Common myeloid progenitor, CD34-positive (primary cell): Measurements from ENCODE around the gene GID8. TPM values are rescaled to one million over a fixed set of nuclear protein-coding genes. Genes with fewer than 3 reads are reported as not detected.

Source experiments
- CTCF ChIA-PET: fragments of 350-600 bp; sonication (Branson Sonifier 250); formaldehyde crosslinking; loops from one replicate; lab custom pipeline; 2021; ENCODE audit warnings: antibody characterized with exemption; lab: Charles Lee
- POLR2A ChIA-PET: fragments of 350-600 bp; sonication (Branson Sonifier 250); formaldehyde crosslinking; loops from one replicate; lab custom pipeline; 2021; ENCODE audit warnings: antibody characterized with exemption; lab: Charles Lee
- DNase-seq, 3 donors: peaks; one replicate each; pipeline versions ENCODE4 v3.0.0 to v3.0.0-alpha.2; 2013
- H3K27ac ChIP-seq, 2 experiments: 1 replicate in 1 of 2; 2 replicates in 1 of 2; pipeline ENCODE4 v1.7.0; 2013; ENCODE audit warnings: inconsistent platforms in 2 of 2, low read length in 2 of 2, mild to moderate bottlenecking in 2 of 2, low read depth in 1 of 2, moderate library complexity in 1 of 2; ENCODE audit not compliant: severe bottlenecking in 2 of 2, insufficient read depth in 1 of 2, poor library complexity in 1 of 2
- H3K27me3 ChIP-seq, 5 experiments: replicated peaks in 2 of 5; 1 replicate in 3 of 5; 2 replicates in 2 of 5; pipeline versions ENCODE4 v1.6.1 to v1.7.0; 2013; ENCODE audit warnings: low read length in 4 of 5, mild to moderate bottlenecking in 2 of 5, moderate library complexity in 2 of 5, inconsistent platforms in 1 of 5; ENCODE audit not compliant: insufficient read depth in 5 of 5, control insufficient read depth in 4 of 5
- H3K36me3 ChIP-seq, 4 experiments: 1 replicate in 2 of 4; 2 replicates in 2 of 4; pipeline versions ENCODE4 v1.6.1 to v1.7.0; 2013; ENCODE audit warnings: low read length in 3 of 4, control low read depth in 1 of 4, mild to moderate bottlenecking in 1 of 4; ENCODE audit not compliant: control insufficient read depth in 4 of 4, insufficient read depth in 4 of 4
- H3K4me1 ChIP-seq, 4 experiments: 1 replicate in 3 of 4; 2 replicates in 1 of 4; pipeline versions ENCODE4 v1.6.1 to v1.7.1; 2013; ENCODE audit warnings: low read length in 3 of 4, mild to moderate bottlenecking in 3 of 4, control low read depth in 1 of 4, inconsistent platforms in 1 of 4, moderate library complexity in 1 of 4; ENCODE audit not compliant: control insufficient read depth in 4 of 4, insufficient read depth in 4 of 4; ENCODE audit errors: control extremely low read depth in 1 of 4
- H3K4me3 ChIP-seq, 7 experiments: 1 replicate in 4 of 7; 2 replicates in 3 of 7; pipeline versions ENCODE4 v1.5.1 to v1.7.0; 2013; ENCODE audit warnings: mild to moderate bottlenecking in 7 of 7, low read length in 6 of 7, moderate library complexity in 6 of 7, inconsistent platforms in 2 of 7, low read depth in 2 of 7, control low read depth in 1 of 7; ENCODE audit not compliant: insufficient read depth in 4 of 7, control insufficient read depth in 1 of 7; ENCODE audit errors: extremely low read depth in 1 of 7
- H3K9me3 ChIP-seq, 5 experiments: 1 replicate in 4 of 5; 2 replicates in 1 of 5; pipeline versions ENCODE4 v1.6.1 to v1.7.1; 2013; ENCODE audit warnings: low read length in 4 of 5, mild to moderate bottlenecking in 2 of 5, inconsistent platforms in 1 of 5, low read depth in 1 of 5, moderate library complexity in 1 of 5; ENCODE audit not compliant: control insufficient read depth in 4 of 5, insufficient read depth in 2 of 5; ENCODE audit errors: control extremely low read depth in 1 of 5
- WGBS: methylation state at CpG from one replicate; pipeline ENCODE4 v1.1.5; 2013; ENCODE audit not compliant: insufficient coverage; 5-methylcytosine and 5-hydroxymethylcytosine counted together
- polyA plus RNA-seq: library from polyadenylated mRNA; unstranded; fragments of 120-200 nt; gene quantifications from one replicate; pipeline ENCODE4 v1.2.1, GENCODE V29; 2013

Gene GID8
- polyA plus RNA-seq = 28.9 TPM

DNA sequence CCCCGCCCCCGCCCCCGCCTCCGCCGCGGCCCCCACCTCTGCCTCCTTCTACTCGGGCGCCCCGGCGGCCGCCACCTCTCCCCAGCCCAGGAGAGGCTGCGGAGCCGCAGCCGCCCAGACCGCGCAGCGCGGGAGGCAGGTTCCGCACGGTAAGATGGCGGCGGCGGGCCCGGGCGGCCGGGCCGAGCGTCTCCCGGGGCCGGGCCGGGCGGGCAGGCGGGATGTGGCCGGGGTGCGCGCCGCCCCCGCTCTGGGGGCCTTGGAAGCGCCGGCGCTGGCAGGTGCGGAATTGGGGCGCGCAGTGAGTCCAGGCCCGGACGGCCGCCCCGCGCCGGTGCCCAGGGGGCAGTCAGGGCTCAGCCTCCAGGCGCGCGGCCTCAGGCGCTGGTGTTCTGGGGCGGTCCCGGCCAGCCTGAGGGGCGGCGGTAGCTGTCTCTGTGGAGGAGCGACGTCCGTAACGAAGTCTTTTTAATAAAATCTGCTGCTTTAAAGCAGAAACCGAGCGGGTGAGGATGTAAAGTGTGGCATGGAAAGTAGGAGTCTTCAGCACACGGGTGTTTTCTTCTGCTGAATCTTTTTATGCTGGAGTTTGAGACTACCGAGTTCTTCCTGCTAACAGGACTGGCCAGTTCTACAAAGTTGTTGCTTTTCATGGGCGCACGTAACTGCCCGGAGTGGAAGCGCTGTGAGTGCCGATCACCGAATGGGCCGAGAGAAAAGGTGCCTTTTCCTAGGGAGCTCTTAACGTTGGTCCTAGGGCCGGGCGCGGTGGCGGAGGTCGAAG is at the start of gene GID8:
Gene GID8 (plus strand): TSS at position 43 of the 784 bp plus-strand sequence. CDS start 3,356 bp downstream, outside the sequence.
- WGBS = under 1% methylated on average over 68 of the region's 79 CpGs
- H3K9me3 ChIP-seq = no peaks in the 10 kb centered on the region
- peak in 2 of 3 donors; percentile 63 to 71 for DNase-seq
- ChIA-PET POLR2A (interaction anchor here (1.0 to 2.1 kb wide), 5 partner anchors 10 to 21 kb away, joined by 3 to 9 read pairs (median 5); no protein-coding TSS in a partner anchor), CTCF (interaction anchor here (1.0 to 2.2 kb wide), 7 partner anchors 11 to 35 kb away, joined by 3 to 10 read pairs (median 4); no protein-coding TSS in a partner anchor)
- H3K27ac ChIP-seq = peak within 1 kb of the TSS; percentile 75 to 91
- peaks cover 14 to 50% (median 23%) of the 10 kb centered on the region in 4 experiments for H3K36me3 ChIP-seq
- H3K27me3 ChIP-seq = no peaks in the 10 kb centered on the region
- H3K4me1 ChIP-seq = peaks cover 5 to 48% (median 25%) of the 10 kb centered on the region in 4 experiments
- peak within 1 kb of the TSS; percentile 83 to 98 (median 94) for H3K4me3 ChIP-seq

DNA sequence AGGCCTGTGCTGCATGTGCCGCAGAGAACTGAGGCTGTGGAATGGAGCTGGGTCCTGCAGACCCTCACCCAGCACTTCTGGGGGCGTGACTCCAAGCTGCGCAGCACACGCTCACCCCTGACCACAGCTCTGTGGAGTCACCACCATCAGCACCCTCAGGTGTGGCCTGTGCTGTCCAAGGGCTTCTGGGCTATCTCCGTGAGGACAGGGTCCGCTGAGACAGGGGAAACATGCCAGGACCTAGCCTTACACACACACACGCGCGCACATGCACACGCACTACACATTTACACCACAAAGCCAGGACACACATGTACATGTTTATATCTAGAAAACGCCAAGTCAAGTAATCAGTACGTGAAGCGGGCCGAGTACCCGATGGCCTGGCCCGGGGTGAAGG is 49.5 kb upstream of the GID8 start:
- 96% methylated on average over 8 of the region's 16 CpGs for WGBS
- CTCF ChIA-PET = interaction anchor here (1.5 to 1.9 kb wide), 3 partner anchors 10 to 28 kb away, joined by 4 to 12 read pairs (median 6); no protein-coding TSS in a partner anchor
- no peak for DNase-seq

DNA sequence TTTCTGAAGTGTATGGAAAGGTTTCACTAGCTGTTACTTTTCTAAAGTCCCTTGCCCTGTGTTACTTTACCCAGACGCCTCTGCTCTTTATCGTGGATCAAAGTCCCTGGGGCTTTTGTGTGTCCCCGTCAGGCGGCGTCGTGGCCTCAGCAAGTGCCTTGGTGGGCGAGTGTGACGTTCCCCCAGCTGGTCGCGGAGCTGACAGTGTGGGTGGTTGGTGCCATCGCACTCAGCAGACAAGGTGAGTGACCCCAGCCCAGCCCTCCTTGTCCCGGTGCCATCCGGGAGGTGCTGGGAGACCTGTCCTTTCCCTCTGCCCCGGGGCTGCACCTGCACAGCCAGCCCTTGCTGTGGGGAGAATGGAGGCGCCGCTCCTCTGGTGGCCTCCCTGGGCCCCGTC is 49.0 kb upstream of the GID8 start:
- ChIA-PET CTCF (interaction anchor here (0.9 to 3.1 kb wide), 7 partner anchors 10 to 66 kb away, joined by 3 to 15 read pairs (median 3); no protein-coding TSS in a partner anchor), POLR2A (interaction anchor here (1.0 kb wide), 1 partner anchor 9 kb away, joined by 4 read pairs; no protein-coding TSS in a partner anchor)
- H3K36me3 ChIP-seq = peaks cover 23 to 85% (median 73%) of the 10 kb centered on the region in 4 experiments
- DNase-seq = no peak
- no peak overlapping the region for H3K4me3 ChIP-seq
- no peaks in the 10 kb centered on the region for H3K9me3 ChIP-seq
- over 99% methylated on average over 12 of the region's 17 CpGs for WGBS
- no peak overlapping the region for H3K27ac ChIP-seq
- H3K27me3 ChIP-seq = no peaks in the 10 kb centered on the region
- H3K4me1 ChIP-seq = peaks cover 0 to 8% (median 2%) of the 10 kb centered on the region in 4 experiments

More for the DNA sequence above, 49.5 kb upstream of the GID8 start:
- peaks cover 0 to 8% (median 2%) of the 10 kb centered on the region in 4 experiments for H3K4me1 ChIP-seq
- POLR2A ChIA-PET = no interaction called here
- no peaks in the 10 kb centered on the region for H3K9me3 ChIP-seq
- H3K27ac ChIP-seq = no peak overlapping the region
- H3K36me3 ChIP-seq = peaks cover 19 to 80% (median 68%) of the 10 kb centered on the region in 4 experiments
- H3K27me3 ChIP-seq = no peaks in the 10 kb centered on the region
- no peak overlapping the region for H3K4me3 ChIP-seq

DNA sequence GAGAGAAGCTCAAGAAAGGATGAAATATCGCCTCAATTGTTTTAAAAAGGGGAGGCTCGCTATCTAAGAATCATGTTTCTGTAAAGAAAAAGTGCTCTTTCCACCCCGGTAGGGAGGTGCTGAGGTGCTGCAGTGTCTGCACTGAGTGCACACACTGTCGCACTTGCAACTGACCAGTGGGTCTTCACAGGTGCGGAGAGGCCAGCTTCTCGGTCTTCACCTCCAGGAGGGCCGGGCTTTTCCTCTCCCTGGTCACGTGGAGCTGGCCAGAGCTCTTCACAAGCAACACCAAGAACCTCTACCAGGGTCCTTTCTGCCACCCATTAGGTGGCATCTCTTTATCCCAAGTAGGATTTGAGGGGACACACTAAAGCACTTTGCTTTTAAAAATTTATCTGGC is 48.5 kb upstream of the GID8 start:
- peaks cover 0 to 8% (median 2%) of the 10 kb centered on the region in 4 experiments for H3K4me1 ChIP-seq
- over 99% methylated on average over 8 of the region's 8 CpGs for WGBS

DNA sequence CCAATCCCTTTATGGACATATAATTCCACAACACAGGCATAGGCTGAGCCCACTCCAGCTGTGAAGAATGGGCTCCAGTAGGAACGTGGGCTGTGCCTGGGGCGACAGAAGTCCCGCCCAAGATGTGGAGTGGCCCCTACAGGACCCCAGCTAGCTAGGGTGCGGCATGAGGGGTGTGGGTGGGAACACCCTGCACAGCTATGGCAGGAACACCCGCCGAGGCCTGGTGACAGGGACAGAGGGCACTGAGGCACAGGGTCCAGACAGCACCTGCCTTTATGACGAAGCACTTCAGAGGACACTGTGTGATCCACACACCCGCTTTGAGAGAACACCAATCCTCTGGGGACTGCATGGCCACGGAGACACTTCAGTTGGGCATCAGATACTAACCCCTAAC is 48.1 kb upstream of the GID8 start:
- no peaks in the 10 kb centered on the region for H3K27me3 ChIP-seq
- ChIA-PET CTCF (interaction anchor here (1.0 to 3.1 kb wide), 11 partner anchors 10 to 70 kb away, joined by 3 to 15 read pairs (median 5); no protein-coding TSS in a partner anchor), POLR2A (interaction anchor here (1.0 kb wide), 1 partner anchor 8 kb away, joined by 4 read pairs; no protein-coding TSS in a partner anchor)
- no peak overlapping the region for H3K27ac ChIP-seq
- no peaks in the 10 kb centered on the region for H3K9me3 ChIP-seq
- H3K4me3 ChIP-seq = no peak overlapping the region
- 97% methylated on average over 9 of the region's 9 CpGs for WGBS
- peaks cover 28 to 94% (median 80%) of the 10 kb centered on the region in 4 experiments for H3K36me3 ChIP-seq
- no peak for DNase-seq
- peaks cover 0 to 8% (median 2%) of the 10 kb centered on the region in 4 experiments for H3K4me1 ChIP-seq

More for the DNA sequence above, 48.5 kb upstream of the GID8 start:
- Histone ChIP-seq H3K4me3 (no peak overlapping the region), H3K9me3 (no peaks in the 10 kb centered on the region), H3K36me3 (peaks cover 25 to 90% (median 78%) of the 10 kb centered on the region in 4 experiments), H3K27ac (no peak overlapping the region), H3K27me3 (no peaks in the 10 kb centered on the region)
- no peak for DNase-seq
- CTCF ChIA-PET = interaction anchor here (0.9 to 3.1 kb wide), 8 partner anchors 9 to 67 kb away, joined by 3 to 15 read pairs (median 3); no protein-coding TSS in a partner anchor
- POLR2A ChIA-PET = interaction anchor here (1.0 kb wide), 1 partner anchor 9 kb away, joined by 4 read pairs; no protein-coding TSS in a partner anchor

DNA sequence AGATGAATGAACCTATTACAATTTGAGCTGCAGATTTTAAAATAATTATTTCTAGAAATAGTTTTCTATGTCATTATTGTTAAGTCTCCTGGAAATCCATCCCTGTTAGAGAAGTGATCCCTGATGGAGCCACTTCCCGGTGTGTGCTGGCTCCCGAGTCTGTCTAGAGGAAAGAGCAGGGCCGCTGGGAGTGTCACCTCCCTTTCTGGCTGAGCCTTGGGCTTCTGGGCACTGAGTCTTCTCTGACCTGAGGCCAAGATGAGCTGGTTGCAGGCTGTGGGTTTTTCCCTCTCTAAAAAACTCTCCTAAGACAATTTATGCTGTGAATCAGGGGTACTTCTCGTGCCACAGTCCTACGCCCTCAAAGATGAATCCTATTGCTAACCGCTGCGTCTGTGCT is 47.5 kb upstream of the GID8 start:
- no peak overlapping the region for H3K27ac ChIP-seq
- DNase-seq = no peak
- 96% methylated on average over 3 of the region's 7 CpGs for WGBS
- no peaks in the 10 kb centered on the region for H3K27me3 ChIP-seq
- CTCF ChIA-PET = interaction anchor here (0.9 to 3.1 kb wide), 8 partner anchors 9 to 69 kb away, joined by 4 to 15 read pairs (median 6); no protein-coding TSS in a partner anchor
- H3K36me3 ChIP-seq = peaks cover 28 to 98% (median 83%) of the 10 kb centered on the region in 4 experiments
- peaks cover 0 to 8% (median 2%) of the 10 kb centered on the region in 4 experiments for H3K4me1 ChIP-seq
- no peaks in the 10 kb centered on the region for H3K9me3 ChIP-seq
- no peak overlapping the region for H3K4me3 ChIP-seq
- POLR2A ChIA-PET = no interaction called here
